DOHH2 (cell line): ENCODE data around the gene MED27.

Experiments used
- H3F3A ChIP-seq: fragments of 200-600 bp; sonication (generic), shearing (Covaris generic); 2 replicates; pipeline ENCODE4 v1.6.0; 2016; ENCODE audit warnings: antibody characterized with exemption, mild to moderate bottlenecking; ENCODE audit not compliant: control insufficient read depth, insufficient read depth
- H3K27ac ChIP-seq: fragments of 200-600 bp; sonication (generic); 2 replicates; pipeline ENCODE4 v1.5.1; 2014; ENCODE audit warnings: low read depth, mild to moderate bottlenecking, low read length, moderate library complexity
- H3K27me3 ChIP-seq: fragments of 200-600 bp; sonication (generic); 2 replicates; pipeline ENCODE4 v1.6.1; 2014; ENCODE audit warnings: mild to moderate bottlenecking, low read length, mixed read lengths; ENCODE audit not compliant: control insufficient read depth
- H3K36me3 ChIP-seq: fragments of 200-600 bp; sonication (generic); 2 replicates; pipeline ENCODE4 v1.6.1; 2014; ENCODE audit warnings: mild to moderate bottlenecking, low read length, moderate library complexity, mixed read lengths; ENCODE audit not compliant: control insufficient read depth
- H3K4me1 ChIP-seq: fragments of 200-600 bp; sonication (generic); 2 replicates; pipeline ENCODE4 v1.6.1; 2014; ENCODE audit warnings: mild to moderate bottlenecking, low read length, mixed read lengths; ENCODE audit not compliant: control insufficient read depth
- H3K4me2 ChIP-seq: fragments of 200-600 bp; sonication (generic); 2 replicates; pipeline ENCODE4 v1.6.0; 2014; ENCODE audit warnings: mild to moderate bottlenecking, low read length, moderate library complexity
- H3K4me3 ChIP-seq: fragments of 200-600 bp; sonication (generic); 2 replicates; pipeline ENCODE4 v1.5.1; 2014; ENCODE audit warnings: mild to moderate bottlenecking, low read length, mixed read lengths
- H3K79me2 ChIP-seq: fragments of 200-600 bp; sonication (generic); 2 replicates; pipeline ENCODE4 v1.6.1; 2014; ENCODE audit warnings: mild to moderate bottlenecking, low read length, mixed read lengths; ENCODE audit not compliant: control insufficient read depth
- H3K9me2 ChIP-seq: fragments of 200-600 bp; sonication (generic); replicated peaks from 2 replicates; pipeline ENCODE4 v1.6.1; 2014; ENCODE audit warnings: mild to moderate bottlenecking, low read length, mixed read lengths; ENCODE audit not compliant: control insufficient read depth
- H3K9me3 ChIP-seq: fragments of 200-600 bp; sonication (generic); 2 replicates; pipeline ENCODE4 v1.6.1; 2014; ENCODE audit warnings: antibody characterized with exemption, low read length, mixed read lengths; ENCODE audit not compliant: control insufficient read depth, insufficient read depth
- H4K20me1 ChIP-seq: fragments of 200-600 bp; sonication (generic); 2 replicates; pipeline ENCODE4 v1.6.0; 2014; ENCODE audit warnings: low read depth, mild to moderate bottlenecking, antibody characterized with exemption, low read length, moderate library complexity; ENCODE audit not compliant: control insufficient read depth, insufficient read depth
- EZH2phosphoT487 ChIP-seq: fragments of 200-600 bp; sonication (generic); IDR thresholded peaks from 2 replicates; pipeline ENCODE4 v1.6.1; 2017; ENCODE audit warnings: borderline replicate concordance, mild to moderate bottlenecking, antibody characterized with exemption, low read length, moderate library complexity, mixed read lengths
- TF ChIP-seq, protein P1 (sequence below): fragments of 200-600 bp; sonication (generic); IDR thresholded peaks from one replicate; pipeline ENCODE4 v1.5.1; 2014; ENCODE audit warnings: antibody characterized with exemption, mild to moderate bottlenecking, low read depth, low read length; ENCODE audit not compliant: poor library complexity, severe bottlenecking

Gene MED27

DNA sequence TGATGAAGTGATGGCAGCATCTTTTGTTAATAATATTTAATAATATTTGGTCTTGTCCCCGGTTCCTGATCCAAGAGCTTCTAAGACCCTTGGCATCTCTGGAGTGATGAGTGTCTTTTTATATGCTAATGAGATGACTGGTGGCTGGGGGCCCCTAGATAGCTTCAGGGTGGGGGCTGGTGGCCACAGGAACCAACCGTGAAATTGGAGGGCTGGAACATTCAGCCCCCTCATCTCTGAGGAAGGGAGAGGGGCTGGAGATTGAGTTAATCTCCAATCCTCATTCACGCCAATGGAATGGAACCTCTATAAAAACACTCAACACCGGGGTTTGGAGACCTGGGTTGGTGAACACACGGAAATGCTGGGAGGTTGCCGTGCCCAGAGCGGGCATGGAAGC, 261.6 kb downstream of the MED27 start:
- H3K27ac ChIP-seq = no peak overlapping the region
- no peaks in the 10 kb centered on the region for H3F3A ChIP-seq
- peaks cover 9% of the 10 kb centered on the region for H3K27me3 ChIP-seq
- no peaks in the 10 kb centered on the region for H3K36me3 ChIP-seq
- H3K4me1 ChIP-seq = no peaks in the 10 kb centered on the region
- TF ChIP-seq, protein P1, sequence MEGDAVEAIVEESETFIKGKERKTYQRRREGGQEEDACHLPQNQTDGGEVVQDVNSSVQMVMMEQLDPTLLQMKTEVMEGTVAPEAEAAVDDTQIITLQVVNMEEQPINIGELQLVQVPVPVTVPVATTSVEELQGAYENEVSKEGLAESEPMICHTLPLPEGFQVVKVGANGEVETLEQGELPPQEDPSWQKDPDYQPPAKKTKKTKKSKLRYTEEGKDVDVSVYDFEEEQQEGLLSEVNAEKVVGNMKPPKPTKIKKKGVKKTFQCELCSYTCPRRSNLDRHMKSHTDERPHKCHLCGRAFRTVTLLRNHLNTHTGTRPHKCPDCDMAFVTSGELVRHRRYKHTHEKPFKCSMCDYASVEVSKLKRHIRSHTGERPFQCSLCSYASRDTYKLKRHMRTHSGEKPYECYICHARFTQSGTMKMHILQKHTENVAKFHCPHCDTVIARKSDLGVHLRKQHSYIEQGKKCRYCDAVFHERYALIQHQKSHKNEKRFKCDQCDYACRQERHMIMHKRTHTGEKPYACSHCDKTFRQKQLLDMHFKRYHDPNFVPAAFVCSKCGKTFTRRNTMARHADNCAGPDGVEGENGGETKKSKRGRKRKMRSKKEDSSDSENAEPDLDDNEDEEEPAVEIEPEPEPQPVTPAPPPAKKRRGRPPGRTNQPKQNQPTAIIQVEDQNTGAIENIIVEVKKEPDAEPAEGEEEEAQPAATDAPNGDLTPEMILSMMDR = no peak
- TF ChIP-seq EZH2phosphoT487 = no peak
- no peak overlapping the region for H3K4me2 ChIP-seq
- no peak overlapping the region for H3K4me3 ChIP-seq
- H3K9me3 ChIP-seq = no peaks in the 10 kb centered on the region
- H3K79me2 ChIP-seq = no peaks in the 10 kb centered on the region
- no peaks in the 10 kb centered on the region for H3K9me2 ChIP-seq
- no peaks in the 10 kb centered on the region for H4K20me1 ChIP-seq

DNA sequence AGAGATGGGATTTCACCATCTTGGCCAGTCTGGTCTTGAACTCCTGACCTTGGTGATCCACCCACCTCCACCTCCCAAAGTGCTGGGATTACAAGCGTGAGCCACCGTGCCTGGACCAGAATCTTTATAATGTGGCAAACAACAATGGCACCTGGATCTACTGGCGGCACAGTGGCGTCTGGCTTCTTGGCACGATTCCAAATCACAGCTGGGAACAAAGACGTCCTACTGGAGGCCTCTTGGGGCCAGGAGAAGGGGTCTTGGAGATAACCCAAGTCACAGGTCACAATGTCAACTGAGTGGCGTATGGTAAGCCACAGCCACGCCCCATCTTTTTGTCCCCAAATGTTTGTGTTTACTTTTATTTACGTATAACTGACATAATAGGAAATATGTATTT, 262.0 kb downstream of the MED27 start:
- Histone ChIP-seq H3F3A (no peaks in the 10 kb centered on the region), H3K27ac (no peak overlapping the region), H3K9me2 (no peaks in the 10 kb centered on the region), H3K9me3 (no peaks in the 10 kb centered on the region), H3K4me1 (no peaks in the 10 kb centered on the region), H3K4me2 (no peak overlapping the region), H3K4me3 (no peak overlapping the region), H3K36me3 (no peaks in the 10 kb centered on the region), H3K27me3 (peaks cover 9% of the 10 kb centered on the region), H4K20me1 (no peaks in the 10 kb centered on the region), H3K79me2 (no peaks in the 10 kb centered on the region)
- no peak for TF ChIP-seq EZH2phosphoT487
- TF ChIP-seq, protein P1 = no peak

DNA sequence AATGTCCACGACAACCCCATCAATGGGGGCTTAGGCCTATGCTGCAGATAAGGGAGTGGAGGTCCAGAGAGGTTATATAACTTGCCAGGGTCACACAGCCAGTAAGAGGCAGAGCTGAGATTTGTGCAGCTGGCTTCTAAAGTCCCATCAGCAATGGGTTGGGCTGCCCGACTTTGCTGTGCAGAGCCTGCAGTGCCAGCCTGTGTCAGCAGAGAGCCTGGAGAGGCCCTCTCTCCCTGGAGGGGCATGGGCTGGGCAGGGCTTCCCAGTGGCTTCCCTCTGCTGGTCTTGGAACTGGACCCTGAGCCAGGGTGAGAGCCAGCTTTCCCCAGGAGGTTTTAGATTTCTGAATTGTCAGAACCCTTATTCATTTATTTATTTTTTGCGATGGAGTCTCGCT, 262.6 kb downstream of the MED27 start:
- H3K27me3 ChIP-seq = peaks cover 9% of the 10 kb centered on the region
- H4K20me1 ChIP-seq = no peaks in the 10 kb centered on the region
- no peak overlapping the region for H3K4me3 ChIP-seq
- no peaks in the 10 kb centered on the region for H3K4me1 ChIP-seq
- no peaks in the 10 kb centered on the region for H3F3A ChIP-seq
- no peaks in the 10 kb centered on the region for H3K36me3 ChIP-seq
- H3K4me2 ChIP-seq = no peak overlapping the region
- no peak overlapping the region for H3K27ac ChIP-seq
- no peaks in the 10 kb centered on the region for H3K79me2 ChIP-seq
- H3K9me3 ChIP-seq = no peaks in the 10 kb centered on the region
- TF ChIP-seq, protein P1 = no peak
- TF ChIP-seq EZH2phosphoT487 = no peak
- no peaks in the 10 kb centered on the region for H3K9me2 ChIP-seq
